NCI-H69 (cell line): Measurements from ENCODE around the gene TXNRD1.
"Not testable (repeated sequence)": the region's sequence is repeated elsewhere in the genome, so short reads cannot be mapped to it uniquely, and the experiment has no call there.

Experiments used
- DNase-seq: peaks from one replicate; lab custom pipeline; 2025; lab: John Stamatoyannopoulos, UW

The TXNRD1 gene

GRCh38 chr12:104323899-104324298 lies 108.3 kb downstream of the TXNRD1 start:
- DNase-seq, result no peak

DNA sequence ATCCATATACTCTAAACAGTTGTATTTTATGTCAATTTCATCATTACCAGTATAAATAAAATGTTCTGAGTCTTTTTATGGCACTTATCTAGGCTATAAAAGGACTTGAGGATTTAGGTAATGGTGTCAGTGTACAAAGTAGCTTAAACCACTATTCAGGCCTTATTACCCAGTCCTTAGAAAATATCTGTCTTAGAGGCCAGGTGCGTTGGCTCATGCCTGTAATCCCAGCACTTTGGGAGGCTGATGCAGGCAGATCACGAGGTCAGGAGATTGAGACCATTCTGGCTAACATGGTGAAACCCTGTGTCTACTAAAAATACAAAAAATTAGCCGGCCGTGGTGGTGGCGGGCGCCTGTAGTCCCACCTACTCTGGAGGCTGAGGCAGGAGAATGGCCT lies 112.7 kb downstream of the TXNRD1 start:
- not testable (repeated sequence) for DNase-seq

DNA sequence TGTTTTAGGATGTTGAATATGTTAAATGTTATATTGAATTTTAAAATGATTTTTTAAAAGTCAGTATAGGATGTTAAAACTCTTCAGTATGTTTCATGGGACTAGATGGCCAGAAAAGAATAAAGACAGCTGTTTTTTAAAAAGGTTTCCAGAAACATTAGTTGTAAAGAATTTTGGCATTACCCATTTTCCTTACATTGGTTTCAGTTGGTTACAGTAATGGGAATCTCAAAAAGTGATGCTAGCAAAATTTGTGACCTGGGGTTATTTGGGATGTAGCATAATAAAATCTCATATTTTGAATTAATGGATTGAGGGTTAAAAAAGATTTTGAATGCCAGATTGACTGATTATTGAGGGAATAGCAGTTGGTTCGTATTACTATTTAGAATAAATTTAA lies 113.2 kb downstream of the TXNRD1 start:
- DNase-seq, result no peak

- no peak for DNase-seq
These were observed 114.3 kb downstream of the TXNRD1 start for GRCh38 chr12:104329707-104330532.

DNA sequence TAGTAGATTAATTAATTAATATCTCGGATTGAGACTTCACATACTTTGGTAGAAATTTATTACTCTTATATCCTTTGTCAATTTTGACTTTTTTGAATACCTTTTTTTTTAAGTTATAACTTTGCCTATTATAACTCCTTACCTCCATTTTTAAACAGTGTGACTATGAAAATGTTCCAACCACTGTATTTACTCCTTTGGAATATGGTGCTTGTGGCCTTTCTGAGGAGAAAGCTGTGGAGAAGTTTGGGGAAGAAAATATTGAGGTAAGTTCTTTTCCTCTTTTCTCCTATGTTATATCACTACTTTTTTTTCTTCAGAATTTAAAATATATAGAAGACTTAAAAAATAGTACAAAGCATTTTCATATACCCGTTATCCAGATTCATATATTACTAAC lies 115.8 kb downstream of the TXNRD1 start:
- DNase-seq, result no peak

GRCh38 chr12:104332273-104332672 lies 116.7 kb downstream of the TXNRD1 start:
- not testable (repeated sequence) for DNase-seq

DNA sequence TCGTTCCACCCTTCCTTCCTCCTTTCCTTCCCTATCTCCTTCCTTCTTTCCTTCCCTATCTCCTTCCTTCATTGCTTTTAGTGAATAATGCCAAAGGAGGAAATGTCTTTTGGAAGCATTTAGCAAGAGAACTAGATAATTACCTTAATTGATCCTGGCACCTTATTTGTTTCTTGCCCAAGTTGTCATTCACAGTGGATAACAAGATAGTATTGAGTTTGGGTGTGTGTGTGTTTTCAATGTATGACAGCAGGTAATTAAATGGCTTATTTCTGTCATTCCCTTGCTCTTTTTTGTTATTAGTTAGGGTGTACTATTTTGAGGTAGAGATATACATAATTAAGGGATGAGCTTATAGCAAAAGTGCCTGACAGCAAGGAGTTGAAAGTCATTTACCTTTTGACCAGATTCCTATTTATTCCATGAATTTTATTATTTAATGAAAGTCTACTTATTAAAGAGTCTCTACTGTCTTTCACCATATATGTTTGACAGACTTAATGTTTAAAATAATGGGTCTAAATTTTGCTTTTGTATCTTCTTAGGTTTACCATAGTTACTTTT lies 118.2 kb downstream of the TXNRD1 start:
- DNase-seq, result no peak

- DNase-seq, result no peak
These were observed 119.0 kb downstream of the TXNRD1 start for GRCh38 chr12:104334581-104334980.

DNA sequence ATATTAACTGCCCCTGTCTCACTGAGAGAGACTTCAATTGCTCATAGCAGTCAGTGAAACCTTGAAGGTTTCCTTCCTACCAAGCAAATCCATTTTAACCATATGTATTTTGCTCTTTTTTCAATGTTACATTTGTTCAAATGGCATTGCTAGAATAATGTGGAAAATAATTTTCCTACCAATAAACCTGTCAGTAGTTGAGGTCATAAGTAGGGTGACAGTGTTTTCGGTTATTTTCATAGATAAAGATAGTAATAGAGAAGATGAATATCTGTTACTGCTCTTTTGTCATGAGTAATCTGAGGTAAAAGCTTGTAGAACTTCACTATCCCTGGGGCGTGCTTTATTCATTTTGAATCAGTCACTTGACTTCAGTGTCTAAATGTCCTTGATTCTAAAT lies 120.5 kb downstream of the TXNRD1 start:
- no peak for DNase-seq

GRCh38 chr12:104337030-104337558 lies 121.5 kb downstream of the TXNRD1 start:
- no peak for DNase-seq

DNA sequence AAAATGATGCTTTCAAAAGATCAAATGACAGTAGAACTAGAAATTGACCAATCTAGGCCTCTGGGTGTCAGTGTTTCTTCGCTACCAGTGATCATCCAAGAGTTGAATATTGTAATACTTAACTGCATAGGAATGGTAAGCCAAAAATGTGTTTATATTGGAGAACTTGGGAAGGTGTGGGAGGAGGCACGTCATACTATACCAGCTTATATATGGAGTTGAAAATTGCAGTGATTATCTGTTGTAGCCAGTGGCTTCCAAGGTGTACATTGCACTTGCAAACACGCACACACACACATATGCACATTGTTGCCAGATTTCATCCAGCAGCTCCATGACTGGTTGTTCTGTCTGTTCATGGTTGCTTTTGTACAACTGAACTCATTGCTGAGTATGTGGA lies 124.1 kb downstream of the TXNRD1 start:
- DNase-seq, result no peak

DNA sequence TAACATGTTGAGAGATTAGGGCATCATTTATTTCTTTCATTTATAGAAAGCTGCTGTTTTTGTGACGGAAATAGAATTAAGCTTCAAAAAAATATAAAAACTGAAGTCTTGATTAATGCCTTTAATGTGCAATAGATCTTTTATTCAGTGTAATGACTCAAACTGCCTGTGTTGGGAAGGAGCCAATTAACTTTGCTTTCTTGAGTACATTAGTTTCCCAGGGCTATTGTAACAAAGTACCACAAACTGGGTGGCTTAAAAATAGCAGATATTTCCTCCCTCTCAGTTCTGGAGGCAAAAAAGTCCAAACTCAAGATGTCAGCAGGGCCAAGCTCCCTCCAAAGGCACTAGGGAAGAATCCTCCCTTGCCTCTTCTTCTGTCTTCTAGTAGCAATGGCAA lies 124.6 kb downstream of the TXNRD1 start:
- no peak for DNase-seq

DNA sequence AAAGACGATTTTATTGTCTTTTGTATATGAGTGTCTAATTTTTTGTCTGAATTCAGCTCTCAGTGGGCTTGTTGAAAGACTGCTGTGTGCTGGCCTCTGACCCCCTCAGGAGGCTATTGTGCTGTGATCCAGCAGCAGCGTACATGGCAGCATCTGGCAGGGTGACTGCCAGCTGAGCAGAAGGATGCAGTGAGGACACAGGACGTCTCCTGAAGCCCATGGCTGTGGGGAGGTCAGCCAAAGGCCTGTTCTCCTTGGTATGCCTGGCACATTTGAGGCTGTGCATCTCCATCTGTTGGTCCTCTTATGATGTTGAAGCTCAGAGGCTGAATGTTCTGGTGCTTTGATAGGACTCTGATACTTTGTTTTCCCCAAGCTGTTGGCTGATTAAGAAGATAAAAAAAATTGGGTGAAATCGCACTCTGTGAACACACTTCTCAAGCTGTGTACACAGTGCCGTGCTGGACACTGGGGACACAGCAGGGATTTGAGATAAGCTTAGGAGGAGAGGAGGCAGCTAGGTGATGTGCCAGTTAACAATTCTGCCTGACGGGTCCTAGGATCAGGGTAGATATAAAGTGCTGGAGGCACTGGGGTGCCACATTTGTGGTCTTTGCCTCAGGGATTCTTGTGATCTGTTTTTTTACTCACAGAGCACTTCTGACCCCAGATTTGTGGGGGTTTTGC lies 125.5 kb downstream of the TXNRD1 start:
- DNase-seq, result peak; percentile 26

GRCh38 chr12:104342147-104342546 lies 126.6 kb downstream of the TXNRD1 start:
- DNase-seq, result no peak

DNA sequence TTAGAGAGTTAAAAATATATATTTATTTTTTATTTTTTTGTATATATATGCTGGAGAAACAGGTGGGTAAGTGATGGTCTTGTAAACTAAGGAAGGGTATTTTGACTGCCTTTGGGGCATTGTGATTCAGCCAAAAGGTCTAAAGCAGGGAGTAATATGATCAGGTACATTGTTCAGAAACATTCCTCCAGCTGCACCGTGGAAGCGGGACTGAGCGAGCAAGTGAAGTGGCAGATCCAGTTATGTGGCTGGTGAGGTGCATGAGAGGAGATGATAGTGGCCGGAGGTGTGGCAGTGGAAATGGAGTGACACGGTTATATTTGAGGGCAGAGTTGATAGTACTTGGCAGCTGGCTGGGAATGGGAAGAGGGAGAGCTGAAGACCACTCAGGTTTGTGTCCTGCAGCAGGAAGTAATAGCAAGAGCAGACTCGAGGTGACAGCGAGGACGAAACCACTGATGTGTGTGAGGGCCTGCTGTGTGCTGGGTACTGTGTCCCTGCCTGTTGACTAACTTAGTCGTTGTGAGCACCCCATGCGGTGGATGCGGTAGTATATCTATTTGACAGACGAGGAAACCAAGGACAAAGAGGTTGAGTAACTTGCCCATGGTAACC lies 127.2 kb downstream of the TXNRD1 start:
- no peak for DNase-seq

- DNase-seq, result no peak
These were observed 129.1 kb downstream of the TXNRD1 start for GRCh38 chr12:104344682-104345081.

DNA sequence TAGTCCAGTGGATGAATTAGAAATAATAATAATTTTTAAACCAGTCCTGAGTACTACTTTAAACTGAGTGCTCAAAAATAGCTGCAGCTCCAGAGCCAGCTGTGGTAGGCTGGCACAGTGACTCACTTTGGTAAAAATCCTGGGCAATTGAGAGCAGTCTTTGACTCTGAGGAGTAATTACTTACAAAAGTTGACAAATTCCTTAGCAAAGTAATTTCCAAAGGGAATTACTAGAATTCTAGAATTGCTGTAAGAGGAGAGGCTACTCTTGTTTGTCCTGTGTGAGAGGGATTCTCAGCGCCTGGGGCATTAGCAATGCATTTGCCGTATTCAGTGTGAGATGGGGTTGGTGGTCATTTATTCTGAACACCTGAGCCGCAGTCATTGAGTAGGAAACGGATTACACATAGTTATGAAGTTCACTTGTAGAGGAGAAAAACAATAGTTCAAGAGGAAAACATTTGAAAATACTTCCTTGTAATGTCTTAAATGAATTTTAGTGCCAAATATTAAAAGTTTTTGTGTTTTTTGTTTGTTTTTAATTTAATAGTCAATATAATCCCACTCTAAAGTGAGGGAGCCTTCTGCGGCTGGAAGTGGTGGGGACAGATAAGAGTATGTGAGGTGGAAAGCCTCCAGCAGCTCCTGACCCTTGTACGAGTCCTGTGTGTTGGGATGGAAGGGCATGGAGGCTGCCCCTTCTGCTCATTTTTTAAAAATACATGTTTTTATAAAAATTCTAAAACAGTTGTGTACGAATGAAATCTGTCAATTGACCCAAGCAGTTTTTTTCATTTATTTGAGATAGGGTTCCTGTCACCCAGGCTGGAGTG lies 129.9 kb downstream of the TXNRD1 start:
- DNase-seq, result no peak

- no peak for DNase-seq
These were observed 131.9 kb downstream of the TXNRD1 start for GRCh38 chr12:104347374-104348075.

- DNase-seq, result no peak
These were observed 132.9 kb downstream of the TXNRD1 start for GRCh38 chr12:104348283-104348993.

- DNase-seq, result no peak
These were observed 133.5 kb downstream of the TXNRD1 start for GRCh38 chr12:104348994-104349494.
